ENCODE measurements around the gene DCUN1D3.

DNA sequence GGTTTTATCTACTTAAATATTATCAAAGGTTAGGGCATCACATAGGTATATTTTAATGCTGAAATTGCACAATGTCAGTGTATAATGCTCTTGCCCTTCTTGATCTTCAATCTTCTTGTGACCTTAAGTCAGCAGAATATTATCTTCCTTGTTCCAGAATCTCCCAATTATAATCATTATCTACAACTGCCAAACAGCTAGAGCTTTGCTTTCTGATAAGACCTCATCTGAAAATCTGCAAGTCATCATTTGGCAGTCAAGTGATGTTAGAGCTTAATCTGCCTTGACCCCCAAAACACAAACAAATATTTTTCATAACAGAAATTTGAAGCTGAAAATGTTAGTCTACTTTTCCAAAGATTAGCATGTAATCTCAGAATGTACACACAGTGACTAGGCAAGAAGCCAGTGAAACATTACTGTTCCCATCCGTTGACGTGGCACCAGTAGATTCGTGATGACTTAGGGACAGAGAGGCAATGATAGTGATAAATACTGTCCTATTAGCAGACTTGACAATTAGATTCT lies 74.1 kb downstream of the DCUN1D3 start:
- TF ChIP-seq, protein P1, sequence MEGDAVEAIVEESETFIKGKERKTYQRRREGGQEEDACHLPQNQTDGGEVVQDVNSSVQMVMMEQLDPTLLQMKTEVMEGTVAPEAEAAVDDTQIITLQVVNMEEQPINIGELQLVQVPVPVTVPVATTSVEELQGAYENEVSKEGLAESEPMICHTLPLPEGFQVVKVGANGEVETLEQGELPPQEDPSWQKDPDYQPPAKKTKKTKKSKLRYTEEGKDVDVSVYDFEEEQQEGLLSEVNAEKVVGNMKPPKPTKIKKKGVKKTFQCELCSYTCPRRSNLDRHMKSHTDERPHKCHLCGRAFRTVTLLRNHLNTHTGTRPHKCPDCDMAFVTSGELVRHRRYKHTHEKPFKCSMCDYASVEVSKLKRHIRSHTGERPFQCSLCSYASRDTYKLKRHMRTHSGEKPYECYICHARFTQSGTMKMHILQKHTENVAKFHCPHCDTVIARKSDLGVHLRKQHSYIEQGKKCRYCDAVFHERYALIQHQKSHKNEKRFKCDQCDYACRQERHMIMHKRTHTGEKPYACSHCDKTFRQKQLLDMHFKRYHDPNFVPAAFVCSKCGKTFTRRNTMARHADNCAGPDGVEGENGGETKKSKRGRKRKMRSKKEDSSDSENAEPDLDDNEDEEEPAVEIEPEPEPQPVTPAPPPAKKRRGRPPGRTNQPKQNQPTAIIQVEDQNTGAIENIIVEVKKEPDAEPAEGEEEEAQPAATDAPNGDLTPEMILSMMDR (IDR thresholded peaks at IDR 0.05) = no peak
- no peak for TF ChIP-seq POLR2A (IDR thresholded peaks at IDR 0.05)

Data from uterus (tissue), 2 donors.